ENCODE results near the gene ITPR1.
"Not testable (repeated sequence)": the region's sequence is repeated elsewhere in the genome, so short reads cannot be mapped to it uniquely, and the experiment has no call there.

Gene ITPR1

DNA sequence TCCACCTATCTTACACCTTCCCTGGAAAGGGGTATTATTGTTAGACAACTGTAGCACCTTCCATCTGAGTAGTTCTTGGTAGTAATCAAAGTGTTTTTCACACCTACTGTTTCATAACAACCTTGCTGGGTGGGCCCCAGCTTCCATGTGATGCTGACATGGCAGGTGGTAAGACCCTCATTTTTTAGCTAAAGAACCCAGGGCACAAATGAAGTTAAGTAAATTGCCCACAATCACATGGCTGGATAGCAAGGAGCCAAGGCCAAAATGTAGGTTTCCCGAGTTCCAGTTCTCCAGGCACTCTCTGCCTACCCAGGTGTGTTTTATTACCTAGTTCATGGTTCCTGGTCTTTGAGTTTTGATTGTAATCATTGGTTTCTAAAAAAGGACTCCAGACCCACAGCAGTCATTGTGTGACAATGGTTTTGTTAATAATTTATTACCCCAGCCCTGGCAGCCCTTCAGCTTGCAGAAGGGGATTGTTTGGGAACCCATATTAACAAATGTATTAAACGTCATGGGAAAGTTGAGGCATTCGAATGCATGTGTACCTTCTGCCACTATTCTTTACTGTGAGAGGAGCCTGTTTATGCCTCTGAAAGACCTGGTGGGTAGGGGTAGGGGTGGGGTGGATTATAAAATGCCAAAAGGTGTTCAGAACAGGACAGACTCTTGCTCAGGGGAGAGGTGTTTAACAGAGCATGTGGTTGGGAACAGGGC lies 263.9 kb downstream of the ITPR1 start:
- DNase-seq (ENCODE audit: low read depth in 2 of 2), result no peak

DNA sequence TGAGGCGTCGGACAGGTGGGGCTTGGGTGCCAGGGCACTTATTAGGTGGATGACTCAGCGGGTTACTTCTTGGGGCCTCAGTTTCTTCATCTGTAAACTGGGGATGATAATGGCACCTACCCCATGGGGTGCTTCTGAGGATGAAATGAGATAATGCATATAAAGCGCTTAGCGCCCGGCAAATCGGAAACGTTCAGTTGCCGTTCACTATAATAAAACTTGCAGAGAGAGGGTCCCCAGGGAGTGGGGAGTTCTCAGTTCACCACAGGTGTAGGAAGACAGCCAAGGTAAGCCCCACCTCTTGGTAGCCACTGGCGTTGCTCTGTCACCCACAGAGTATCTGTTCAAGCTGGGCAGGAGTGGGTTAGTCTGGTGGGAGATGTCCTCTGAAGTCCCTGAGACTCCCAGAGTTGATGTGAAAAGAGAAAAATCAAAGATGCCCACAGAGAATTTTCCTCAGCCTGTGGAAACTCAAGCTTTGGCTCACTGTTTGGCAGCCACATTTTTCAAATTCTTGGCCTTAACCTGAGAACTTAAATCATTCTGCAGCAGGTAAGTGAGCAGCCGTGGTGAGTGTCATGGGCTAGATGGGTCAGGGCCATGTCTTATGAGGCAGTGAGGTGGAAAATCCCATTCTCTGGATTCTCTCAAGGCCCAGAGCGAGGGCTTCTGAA lies 264.6 kb downstream of the ITPR1 start:
- no peak for DNase-seq (ENCODE audit: low read depth in 2 of 2)

DNA sequence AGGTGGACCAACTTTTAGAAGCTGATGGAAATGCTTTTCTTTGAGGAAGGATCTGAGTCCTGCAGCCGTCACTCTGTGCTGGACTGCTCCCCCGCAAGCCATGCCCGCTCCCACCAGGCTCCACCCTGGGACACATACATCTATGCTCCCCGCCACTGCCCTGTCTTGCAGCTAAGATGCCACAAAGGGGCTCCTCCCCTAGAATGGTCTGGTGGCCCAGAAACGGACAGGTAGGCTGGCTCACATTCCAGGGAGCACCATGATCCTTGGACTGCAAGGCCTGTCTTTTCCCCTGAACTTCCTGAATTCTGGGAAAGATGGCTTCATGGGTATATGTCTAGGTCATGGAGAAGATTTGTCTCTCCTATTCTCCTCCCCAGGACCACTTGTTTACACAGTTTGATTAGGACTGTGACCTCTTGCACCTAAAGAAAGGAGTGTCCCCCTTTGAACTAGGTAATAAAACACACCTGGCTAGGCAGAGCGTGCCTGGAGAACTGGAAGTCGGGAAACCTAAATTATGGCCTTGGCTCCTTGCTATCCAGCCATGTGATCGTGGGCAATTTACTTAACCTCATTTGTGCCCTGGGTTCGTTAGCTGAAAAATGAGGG lies 265.2 kb downstream of the ITPR1 start:
- DNase-seq (ENCODE audit: low read depth in 2 of 2), result no peak

DNA sequence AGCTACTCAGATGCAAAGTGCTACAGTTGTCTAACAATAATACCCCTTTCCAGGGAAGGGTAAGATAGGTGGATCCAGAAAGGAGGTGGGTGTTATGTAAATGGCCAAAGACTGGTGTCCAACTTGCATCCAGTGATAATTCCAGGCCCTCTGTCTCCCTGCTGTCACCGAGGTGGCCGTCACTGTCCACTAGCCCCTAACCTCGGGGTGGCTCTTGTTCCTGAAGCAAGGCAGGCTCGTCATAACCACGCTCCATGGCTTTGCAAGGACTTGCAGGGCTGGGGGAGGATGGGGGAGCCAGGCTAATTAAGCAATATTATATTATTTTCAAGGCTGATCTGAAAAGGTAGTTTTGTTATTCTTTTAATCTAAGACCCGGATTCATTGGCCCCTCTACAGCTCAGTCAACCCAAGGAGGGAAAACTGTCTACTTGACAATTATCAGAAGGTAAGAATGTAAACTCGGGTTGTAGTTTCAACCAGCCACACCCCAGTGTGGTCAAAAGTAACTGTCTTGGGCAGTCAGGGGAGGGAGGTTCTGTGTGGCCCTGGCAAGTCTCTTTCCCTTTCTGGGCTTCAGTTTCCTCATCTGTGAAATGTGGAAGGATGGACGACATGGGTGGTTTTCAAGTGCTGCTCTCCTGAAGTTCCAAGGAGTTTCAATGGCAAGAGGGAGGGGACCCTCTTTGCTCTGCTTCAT lies 266.0 kb downstream of the ITPR1 start:
- no peak for DNase-seq (ENCODE audit: low read depth in 2 of 2)

DNA sequence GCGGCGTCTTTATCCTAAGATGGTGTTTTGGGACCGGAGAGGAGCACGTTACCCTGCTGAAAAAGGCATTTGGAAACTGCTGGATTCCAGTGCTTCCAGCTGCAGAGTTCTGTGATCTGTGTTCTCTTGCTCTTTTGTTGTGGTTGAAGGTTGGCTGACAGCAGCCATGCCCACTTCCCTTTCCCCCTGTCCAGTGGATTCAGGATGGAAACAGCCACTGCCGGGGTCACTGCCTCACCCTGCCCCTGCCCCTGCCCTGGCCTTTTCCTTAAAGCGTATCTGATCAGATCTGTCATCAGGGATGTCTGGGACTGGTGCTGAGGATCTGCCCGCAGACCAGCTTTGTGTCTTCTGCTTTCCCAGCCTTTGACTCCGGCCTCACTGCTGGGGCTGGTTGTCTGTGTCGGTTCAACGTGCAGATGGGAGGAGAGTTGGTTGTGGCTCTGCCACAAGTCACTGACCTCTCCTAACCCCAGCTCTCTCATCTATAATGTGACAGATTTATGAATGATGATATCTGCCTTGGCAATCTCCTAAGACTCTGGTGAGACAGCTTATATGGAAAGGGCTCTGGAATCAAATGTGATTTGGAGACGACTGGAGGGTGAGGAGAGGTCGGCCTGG lies 266.7 kb downstream of the ITPR1 start:
- no peak for DNase-seq (ENCODE audit: low read depth in 2 of 2)

DNA sequence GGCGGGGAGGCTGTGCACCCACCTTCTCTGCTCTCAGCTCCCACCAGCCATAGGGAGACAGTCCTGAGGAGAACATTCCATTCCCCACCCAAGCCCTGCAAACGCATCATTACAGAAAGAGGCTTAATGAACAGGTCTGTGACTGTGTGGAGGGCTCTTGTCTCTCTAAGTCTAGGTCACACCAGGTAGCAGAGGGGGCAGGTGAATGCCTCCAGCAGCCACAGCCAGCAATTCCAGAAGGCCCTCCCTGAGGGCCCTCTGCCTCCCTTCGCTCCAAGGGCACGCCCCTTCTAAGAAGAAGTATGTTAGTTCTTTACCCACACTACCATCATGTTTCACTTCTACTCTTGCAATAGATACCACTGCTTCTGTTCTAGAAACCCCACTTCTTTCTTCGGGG lies 268.6 kb downstream of the ITPR1 start:
- DNase-seq (ENCODE audit: low read depth in 2 of 2), result no peak

DNA sequence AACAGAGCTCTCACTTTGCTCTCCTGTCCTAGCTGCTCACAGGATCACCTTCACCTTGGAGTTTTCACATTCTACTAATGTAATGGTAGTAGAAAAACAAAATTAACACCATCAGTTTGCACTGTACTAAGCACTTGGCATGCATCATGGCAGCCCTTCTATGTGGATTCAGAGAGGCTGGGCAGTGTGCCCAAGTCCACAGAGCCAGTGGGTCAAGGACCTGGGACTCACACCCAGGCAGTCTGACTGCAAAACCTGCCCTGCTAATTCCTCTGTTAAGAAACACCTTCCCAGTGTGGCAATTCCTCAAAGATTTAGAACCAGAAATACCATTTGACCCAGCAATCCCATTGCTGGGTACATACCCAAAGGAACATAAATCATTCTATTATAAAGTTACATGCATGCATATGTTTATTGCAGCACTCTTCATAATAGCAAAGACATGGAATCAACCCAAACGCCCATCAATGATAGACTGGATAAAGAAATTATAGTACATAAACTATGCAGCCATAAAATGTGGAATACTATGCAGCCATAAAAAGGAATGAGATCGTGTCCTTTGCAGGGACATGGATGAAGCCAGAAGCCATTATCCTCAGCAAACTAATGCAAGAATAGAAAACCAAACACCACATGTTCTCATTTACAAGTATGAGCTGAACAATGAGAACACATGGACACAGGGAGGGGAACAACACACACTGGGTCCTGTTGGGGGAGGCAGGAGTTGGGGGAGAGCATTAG lies 269.5 kb downstream of the ITPR1 start:
- not testable (repeated sequence) for DNase-seq (ENCODE audit: low read depth in 2 of 2)

DNA sequence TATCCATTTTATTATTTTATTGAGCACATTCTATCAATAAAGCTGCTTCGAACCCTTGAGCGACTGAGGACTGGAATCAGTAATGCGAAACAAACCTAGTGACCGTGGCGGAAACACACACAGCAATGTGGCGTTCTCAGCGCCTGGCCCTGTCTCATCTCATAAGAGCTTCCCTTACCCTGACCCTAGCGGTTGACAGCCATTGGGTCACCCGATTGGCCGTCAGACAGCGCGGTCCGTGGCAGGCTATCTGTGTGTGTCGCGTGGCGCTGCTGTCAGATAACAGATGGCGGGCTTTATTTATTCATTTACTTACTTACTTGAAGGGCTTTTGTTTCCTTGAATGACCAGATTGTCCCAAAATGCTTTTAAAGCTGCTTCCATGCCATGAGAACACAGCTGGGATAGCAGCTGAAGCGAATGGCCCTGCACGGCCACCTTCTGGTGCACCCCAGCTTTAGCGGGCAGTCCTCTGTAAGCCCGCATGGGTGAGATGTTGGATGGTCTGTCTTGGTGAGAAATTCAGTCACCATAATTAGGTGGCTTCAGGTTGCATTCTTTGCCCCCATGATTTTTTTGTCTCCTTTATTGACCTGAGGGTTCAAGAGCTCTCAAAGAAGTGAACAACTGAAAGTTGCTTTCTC lies 270.6 kb downstream of the ITPR1 start:
- no peak for DNase-seq (ENCODE audit: low read depth in 2 of 2)

DNA sequence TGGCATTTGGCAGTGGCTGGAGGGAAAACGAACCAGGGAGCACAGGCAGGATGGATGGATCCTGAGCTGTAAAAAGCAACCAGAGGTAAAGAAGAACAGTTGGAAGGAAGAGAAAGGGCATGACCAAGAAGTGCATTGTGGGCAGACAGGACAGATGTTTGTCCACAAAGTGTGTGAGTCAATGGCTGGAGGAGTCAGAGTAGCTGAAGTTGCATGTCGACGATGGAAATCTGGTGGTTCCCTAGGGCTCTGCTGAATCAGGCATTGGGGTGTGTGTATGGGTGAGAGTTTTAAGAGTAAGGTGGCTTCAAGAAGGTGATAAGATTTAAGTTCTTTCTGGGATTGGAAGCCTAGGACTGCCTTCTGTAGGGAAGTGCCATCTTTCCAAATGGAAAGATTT lies 272.1 kb downstream of the ITPR1 start:
- no peak for DNase-seq (ENCODE audit: low read depth in 2 of 2)

DNA sequence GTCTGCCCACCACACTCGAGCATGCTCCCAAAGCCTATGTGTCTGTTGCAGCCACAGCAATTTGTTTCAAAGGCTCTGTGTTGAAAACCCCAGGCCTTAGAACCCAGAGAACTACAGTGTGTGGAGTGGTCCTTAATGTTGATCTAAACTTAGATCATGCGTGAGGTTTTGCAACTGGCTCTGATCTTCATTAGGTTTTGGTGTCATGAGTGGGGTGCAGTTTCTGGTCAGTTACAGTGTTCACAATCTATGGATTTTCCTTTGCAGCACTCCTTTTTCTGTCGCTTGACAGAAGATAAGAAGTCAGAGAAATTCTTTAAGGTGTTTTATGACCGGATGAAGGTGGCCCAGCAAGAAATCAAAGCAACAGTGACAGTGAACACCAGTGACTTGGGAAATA lies 273.1 kb downstream of the ITPR1 start:
- no peak for DNase-seq (ENCODE audit: low read depth in 2 of 2)

DNA sequence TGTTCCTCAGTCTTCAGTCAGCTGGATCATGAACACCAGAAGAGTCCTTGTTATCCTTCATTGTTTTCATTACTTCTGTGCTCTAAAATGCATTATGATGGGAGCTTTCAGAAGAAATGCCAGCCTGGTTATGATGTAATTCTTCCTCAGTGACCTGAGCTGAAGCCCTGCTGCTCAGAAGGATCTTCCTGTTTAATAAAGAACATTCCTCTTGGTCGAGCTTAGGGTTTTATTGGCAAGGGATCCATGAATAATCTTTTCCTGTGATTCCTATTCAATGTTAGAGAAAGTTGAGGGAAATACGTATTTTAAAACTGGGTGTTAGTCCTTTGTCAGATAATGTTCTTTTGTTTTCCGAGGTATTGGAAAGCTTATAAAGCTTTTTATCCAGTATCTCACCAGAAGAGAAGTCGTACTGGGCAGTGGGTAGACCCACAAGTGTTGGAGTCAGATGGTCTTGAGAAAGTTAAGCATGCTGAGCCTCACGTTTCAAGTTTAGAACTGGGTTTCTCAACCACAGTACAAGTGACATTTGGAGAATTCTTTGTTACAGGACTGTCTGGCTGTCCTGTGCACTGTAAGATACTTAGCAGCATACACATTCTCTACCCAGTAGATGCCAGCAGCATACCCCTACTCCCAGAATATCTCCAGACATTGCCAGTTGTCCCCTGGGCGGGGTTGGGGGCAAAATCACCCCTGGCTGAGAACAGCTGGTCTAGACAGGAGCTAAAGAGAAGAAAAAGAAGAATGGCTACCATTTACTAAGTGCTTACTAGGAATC lies 273.8 kb downstream of the ITPR1 start:
- DNase-seq (ENCODE audit: low read depth in 2 of 2), result no peak

DNA sequence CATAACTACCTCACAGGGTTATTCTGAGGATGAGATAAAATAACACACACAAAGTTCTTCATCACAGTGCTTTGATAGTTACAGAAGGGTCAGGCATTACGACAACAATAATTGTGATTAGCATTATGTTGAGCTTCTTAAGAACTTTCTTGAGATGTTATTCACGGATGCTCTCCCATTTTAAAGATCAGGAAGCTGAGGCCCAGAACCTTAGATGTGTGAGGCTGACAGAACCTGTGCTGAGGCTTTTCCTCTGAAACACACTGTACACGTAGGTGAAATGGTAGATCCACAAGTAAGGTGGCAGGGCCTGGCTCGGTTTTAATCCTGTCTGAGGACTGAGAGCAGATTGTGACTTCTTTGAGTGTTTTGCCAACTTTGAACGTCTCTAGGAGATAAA lies 274.9 kb downstream of the ITPR1 start:
- DNase-seq (ENCODE audit: low read depth in 2 of 2), result no peak

DNA sequence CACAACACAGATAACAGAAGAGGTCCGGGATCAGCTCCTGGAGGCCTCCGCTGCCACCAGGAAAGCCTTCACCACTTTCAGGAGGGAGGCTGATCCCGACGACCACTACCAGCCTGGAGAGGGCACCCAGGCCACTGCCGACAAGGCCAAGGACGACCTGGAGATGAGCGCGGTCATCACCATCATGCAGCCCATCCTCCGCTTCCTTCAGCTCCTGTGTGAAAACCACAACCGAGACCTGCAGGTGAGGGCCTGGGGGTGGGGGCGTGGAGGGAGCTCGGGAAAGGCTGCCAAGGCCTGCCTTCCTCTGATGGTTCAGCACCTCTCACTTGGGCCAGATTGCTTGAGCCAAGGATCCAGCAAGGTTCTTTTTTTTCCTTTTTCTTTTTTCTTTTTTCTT lies 275.4 kb downstream of the ITPR1 start:
- DNase-seq (ENCODE audit: low read depth in 2 of 2), result no peak

DNA sequence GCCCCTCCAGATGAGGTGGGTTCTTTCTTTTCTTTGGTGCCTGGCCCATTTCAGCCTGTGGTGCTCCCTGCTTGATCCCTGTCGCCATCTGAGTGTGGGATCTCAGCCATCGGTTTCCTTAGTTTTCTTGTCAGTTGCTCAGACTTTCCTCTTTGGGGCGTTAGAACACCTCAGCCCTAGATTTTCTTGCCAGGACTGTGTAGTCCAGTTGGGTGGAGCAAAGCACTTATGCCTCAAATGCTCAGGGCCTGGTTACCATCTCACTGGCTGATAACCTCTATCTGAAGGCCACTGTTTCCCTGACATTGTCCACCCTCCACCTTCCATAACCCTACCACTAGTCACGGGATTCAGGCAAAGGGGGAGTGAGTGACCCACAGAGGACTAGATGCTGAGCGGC lies 277.4 kb downstream of the ITPR1 start:
- no peak for DNase-seq (ENCODE audit: low read depth in 2 of 2)

DNA sequence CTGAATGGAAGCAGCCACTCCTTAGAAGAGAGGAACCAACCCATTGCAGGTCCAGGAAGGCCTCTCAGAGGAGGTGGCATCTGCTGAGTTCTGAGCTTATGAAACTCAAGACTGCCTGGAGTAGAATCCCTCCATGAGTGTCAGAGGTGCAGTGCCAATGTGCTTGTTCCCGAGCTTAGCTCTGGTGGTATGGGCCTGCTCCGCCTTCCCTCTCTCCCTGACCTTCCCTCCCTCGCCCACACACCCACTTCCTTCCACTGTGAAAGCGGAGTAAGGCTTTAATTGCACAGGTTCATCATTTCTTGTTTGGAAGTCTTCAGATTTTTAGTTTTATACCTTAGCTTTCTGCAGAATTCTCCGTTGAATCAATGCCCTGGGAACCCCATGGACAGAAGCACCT lies 278.1 kb downstream of the ITPR1 start:
- no peak for DNase-seq (ENCODE audit: low read depth in 2 of 2)

DNA sequence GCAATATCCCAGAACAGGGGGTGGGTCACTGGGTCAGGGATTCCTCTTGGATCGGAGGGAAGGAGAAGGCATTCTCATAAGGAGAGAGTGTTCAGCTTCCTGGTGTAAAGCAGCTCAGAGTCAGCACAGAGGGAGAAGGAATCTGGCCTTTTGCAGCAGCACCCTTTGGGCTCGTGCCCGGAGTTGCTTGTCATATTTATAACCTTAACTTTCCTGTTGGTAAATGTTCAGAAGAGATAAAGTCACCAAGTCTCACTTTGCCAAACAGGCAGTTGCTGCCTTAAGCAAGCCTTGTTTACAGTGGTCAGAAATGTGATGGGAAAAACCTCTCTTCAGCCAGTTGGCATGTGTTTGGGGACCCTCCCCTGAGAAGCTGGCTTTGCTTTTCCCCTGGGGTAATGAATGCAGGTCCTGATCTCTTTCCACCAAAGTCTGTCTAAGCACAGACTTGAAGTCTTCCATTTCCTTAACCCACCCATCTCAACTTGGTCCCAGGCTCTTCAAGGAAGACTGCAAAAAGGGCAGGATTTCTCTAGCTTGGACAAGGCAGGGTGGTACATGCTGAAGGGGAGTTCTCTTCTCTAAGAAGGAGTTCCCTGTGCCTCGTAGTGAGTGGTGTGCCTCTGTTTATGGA lies 279.1 kb downstream of the ITPR1 start:
- peak; percentile 4 to 7 for DNase-seq (ENCODE audit: low read depth in 2 of 2)

DNA sequence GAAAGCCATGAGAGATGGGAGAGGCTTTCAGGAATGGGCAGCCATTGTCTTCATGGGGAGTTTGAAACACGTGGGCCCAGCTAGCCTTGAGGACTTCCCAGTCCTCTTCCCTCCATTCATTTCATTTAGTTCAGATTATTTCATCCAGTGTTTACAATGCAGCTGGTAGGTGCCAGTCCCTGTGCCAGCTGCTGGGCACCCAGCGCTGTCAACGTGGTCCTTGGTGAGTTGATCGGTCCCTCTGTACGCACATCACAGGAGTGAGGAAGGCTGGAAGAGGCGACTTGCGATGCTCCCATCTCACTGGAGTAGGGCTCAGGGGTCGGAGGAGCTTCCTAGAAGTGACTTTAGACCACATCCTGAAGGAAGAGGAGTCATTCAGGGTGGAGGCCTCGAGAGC lies 279.7 kb downstream of the ITPR1 start:
- no peak for DNase-seq (ENCODE audit: low read depth in 2 of 2)

DNA sequence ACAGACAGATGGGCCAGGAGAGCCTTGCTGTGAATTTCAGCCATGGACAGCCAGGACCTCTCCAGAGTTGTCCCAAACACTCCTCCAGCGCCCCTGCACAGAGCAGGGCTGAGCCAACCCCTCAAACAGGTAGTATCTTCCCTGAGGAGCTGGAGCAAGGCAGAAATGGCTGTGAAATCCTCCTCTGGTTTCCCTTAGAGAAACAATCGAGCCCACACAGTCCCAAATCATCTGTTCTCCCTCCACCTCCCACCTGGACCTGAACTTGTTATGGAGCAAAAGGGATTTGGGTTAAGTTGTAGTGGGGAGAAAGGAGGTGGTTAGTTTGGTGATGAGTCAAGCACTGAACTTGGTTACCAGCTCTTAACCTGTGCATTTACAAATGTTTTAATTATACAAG lies 280.4 kb downstream of the ITPR1 start:
- no peak for DNase-seq (ENCODE audit: low read depth in 2 of 2)

DNA sequence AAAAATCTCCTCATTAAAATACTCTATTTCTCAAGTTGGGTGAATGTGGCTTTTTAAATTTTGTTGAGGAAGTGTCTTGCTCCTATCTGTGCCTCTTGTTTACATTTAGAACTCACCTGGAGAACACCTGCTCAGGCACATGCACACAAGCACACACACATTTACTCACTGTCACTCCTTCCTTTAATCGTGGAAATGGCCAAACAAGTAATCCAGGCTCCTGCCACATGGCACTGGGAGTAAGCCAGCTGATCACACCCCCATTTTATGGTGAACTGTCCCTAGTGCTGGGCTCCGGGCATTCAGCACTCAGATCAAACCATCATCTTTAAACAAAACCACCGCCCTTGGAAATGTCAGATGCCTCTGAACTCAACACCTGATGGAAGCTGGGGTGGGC lies 281.4 kb downstream of the ITPR1 start:
- no peak for DNase-seq (ENCODE audit: low read depth in 2 of 2)

Measured in fibroblast of skin of left biceps (primary cell).